Trophoblast cell (in vitro differentiated cells and primary cell): ENCODE results near the gene PRIMA1.

Source experiments
- DNase-seq, 2 donors: peaks; one replicate each; pipeline ENCODE4 v3.0.0-alpha.2; 2016
- H2AFZ ChIP-seq: 2 replicates; pipeline ENCODE4 v1.6.1; 2013; ENCODE audit warnings: low read length, moderate library complexity, mild to moderate bottlenecking; ENCODE audit not compliant: insufficient read depth, poor library complexity
- H2AK5ac ChIP-seq: 2 replicates; pipeline ENCODE4 v1.6.1; 2013; ENCODE audit warnings: mild to moderate bottlenecking, low read length
- H2BK120ac ChIP-seq: 2 replicates; pipeline ENCODE4 v1.6.1; 2013; ENCODE audit warnings: low read length, mild to moderate bottlenecking, moderate library complexity; ENCODE audit not compliant: insufficient read depth, poor library complexity
- H2BK12ac ChIP-seq: 2 replicates; pipeline ENCODE4 v1.6.1; 2013; ENCODE audit warnings: mild to moderate bottlenecking, low read length, moderate library complexity
- H2BK5ac ChIP-seq: 2 replicates; pipeline ENCODE4 v1.6.1; 2013; ENCODE audit warnings: low read length, low read depth, moderate library complexity, mild to moderate bottlenecking; ENCODE audit not compliant: poor library complexity
- H3K14ac ChIP-seq: 2 replicates; pipeline ENCODE4 v1.6.1; 2013; ENCODE audit warnings: mild to moderate bottlenecking, low read length
- H3K18ac ChIP-seq: 2 replicates; pipeline ENCODE4 v1.6.1; 2013; ENCODE audit warnings: mild to moderate bottlenecking, low read length
- H3K23ac ChIP-seq: 2 replicates; pipeline ENCODE4 v1.6.1; 2013; ENCODE audit warnings: low read length
- H3K27ac ChIP-seq: 2 replicates; pipeline ENCODE4 v1.5.1; 2013; ENCODE audit warnings: low read depth, mild to moderate bottlenecking, inconsistent platforms, low read length, moderate library complexity
- H3K27me3 ChIP-seq: 2 replicates; pipeline ENCODE4 v1.6.1; 2013; ENCODE audit warnings: inconsistent platforms, mild to moderate bottlenecking, low read length, moderate library complexity; ENCODE audit not compliant: insufficient read depth
- H3K36me3 ChIP-seq, 2 experiments: 1 replicate in 1 of 2; 2 replicates in 1 of 2; pipeline ENCODE4 v1.6.1; 2013; ENCODE audit warnings: low read length in 2 of 2, mild to moderate bottlenecking in 2 of 2, moderate library complexity in 1 of 2; ENCODE audit not compliant: insufficient read depth in 2 of 2, control insufficient read depth in 1 of 2
- H3K4ac ChIP-seq: 2 replicates; pipeline ENCODE4 v1.6.1; 2013; ENCODE audit warnings: low read depth, mild to moderate bottlenecking, low read length, moderate library complexity
- H3K4me1 ChIP-seq, 2 experiments: 1 replicate in 1 of 2; 2 replicates in 1 of 2; pipeline ENCODE4 v1.6.1; 2013; ENCODE audit warnings: low read length in 2 of 2, mild to moderate bottlenecking in 2 of 2, moderate library complexity in 1 of 2; ENCODE audit not compliant: insufficient read depth in 2 of 2, control insufficient read depth in 1 of 2
- H3K4me2 ChIP-seq: 2 replicates; pipeline ENCODE4 v1.6.1; 2013; ENCODE audit warnings: inconsistent platforms, mild to moderate bottlenecking, low read length, moderate library complexity
- H3K4me3 ChIP-seq: 2 replicates; pipeline ENCODE4 v1.5.1; 2013; ENCODE audit warnings: mild to moderate bottlenecking, low read depth, low read length, inconsistent platforms
- H3K79me1 ChIP-seq: one replicate; pipeline ENCODE4 v1.6.1; 2013; ENCODE audit warnings: low read length
- H3K79me2 ChIP-seq: 2 replicates; pipeline ENCODE4 v1.6.1; 2013; ENCODE audit warnings: low read length, mild to moderate bottlenecking; ENCODE audit not compliant: control insufficient read depth, insufficient read depth, poor library complexity
- H3K9ac ChIP-seq: 2 replicates; pipeline ENCODE4 v1.6.1; 2013; ENCODE audit warnings: mild to moderate bottlenecking, low read length
- H3K9me3 ChIP-seq: 2 replicates; pipeline ENCODE4 v1.6.1; 2013; ENCODE audit warnings: low read depth, mild to moderate bottlenecking, control low read depth, inconsistent platforms, low read length; ENCODE audit not compliant: insufficient read depth
- H4K12ac ChIP-seq: 2 replicates; pipeline ENCODE4 v1.6.1; 2013; ENCODE audit warnings: low read depth, mild to moderate bottlenecking, low read length, moderate library complexity
- H4K8ac ChIP-seq: 2 replicates; pipeline ENCODE4 v1.6.1; 2013; ENCODE audit warnings: low read depth, mild to moderate bottlenecking, low read length, moderate library complexity
- H4K91ac ChIP-seq: one replicate; pipeline ENCODE4 v1.6.1; 2013; ENCODE audit warnings: low read depth, mild to moderate bottlenecking, low read length, moderate library complexity
- WGBS: extraction: QIAGEN DNeasy Blood & Tissue Kit; methylation state at CpG from one replicate; pipeline ENCODE4 v1.1.7; 2013; ENCODE audit warnings: missing lambda C conversion rate; ENCODE audit not compliant: insufficient read length, insufficient coverage; ENCODE audit errors: extremely low coverage; 5-methylcytosine and 5-hydroxymethylcytosine counted together

The PRIMA1 gene

DNA sequence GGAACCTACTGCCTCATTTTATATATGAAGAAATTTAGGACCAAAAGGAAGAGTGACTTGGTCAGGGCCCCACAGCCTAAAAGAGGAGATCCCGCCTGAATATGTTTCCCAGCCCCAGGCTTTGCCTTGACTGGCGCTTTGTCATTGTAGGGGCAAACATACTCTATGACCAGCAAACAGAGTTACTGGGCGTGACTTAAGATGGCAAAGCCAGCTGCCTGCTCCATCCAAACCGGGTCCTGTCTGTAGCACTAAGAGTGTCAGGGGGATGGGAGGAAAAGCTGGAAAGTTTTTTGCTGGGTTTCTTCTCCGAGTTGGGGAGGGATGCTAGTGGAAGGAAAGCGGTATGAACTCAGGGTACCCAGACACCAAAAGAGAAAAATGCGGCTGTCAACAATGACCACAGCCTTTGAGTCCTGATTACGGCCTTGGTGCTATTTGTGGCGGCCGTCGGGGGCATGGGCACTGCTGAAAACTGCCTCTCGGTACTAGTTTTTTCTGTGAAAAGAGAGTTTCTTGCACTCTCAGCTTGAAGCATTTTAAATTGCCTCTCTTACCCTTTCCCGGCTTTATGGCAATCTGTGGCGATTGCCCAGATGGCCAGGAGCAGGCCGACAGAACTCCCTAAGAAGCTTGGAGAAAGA, 82.7 kb downstream of the PRIMA1 start:
- no peak overlapping the region for H3K4me2 ChIP-seq
- H4K8ac ChIP-seq: no peak overlapping the region
- H4K91ac ChIP-seq: no peak overlapping the region
- no peak overlapping the region for H4K12ac ChIP-seq
- no peak overlapping the region for H3K23ac ChIP-seq
- H2BK120ac ChIP-seq: no peak overlapping the region
- H3K14ac ChIP-seq: no peak overlapping the region
- H3K79me1 ChIP-seq: no peaks in the 10 kb centered on the region
- H3K9ac ChIP-seq: no peak overlapping the region
- H3K79me2 ChIP-seq: no peaks in the 10 kb centered on the region
- H3K27ac ChIP-seq: no peak overlapping the region
- H3K4me3 ChIP-seq: no peak overlapping the region
- no peaks in the 10 kb centered on the region for H3K36me3 ChIP-seq
- H3K27me3 ChIP-seq: no peaks in the 10 kb centered on the region
- no peak overlapping the region for H2BK5ac ChIP-seq
- H3K18ac ChIP-seq: no peak overlapping the region
- no CpG with 5 or more reads among the region's 15 CpGs for WGBS
- H3K4ac ChIP-seq: no peak overlapping the region
- peaks cover 6 to 10% of the 10 kb centered on the region in 2 experiments for H3K4me1 ChIP-seq
- H3K9me3 ChIP-seq: no peaks in the 10 kb centered on the region
- H2AFZ ChIP-seq: no peak overlapping the region
- DNase-seq: no peak
- H2AK5ac ChIP-seq: no peak overlapping the region
- H2BK12ac ChIP-seq: no peak overlapping the region

- H3K9ac ChIP-seq: no peak overlapping the region
- WGBS: no CpG with 5 or more reads among the region's 6 CpGs
- no peak overlapping the region for H3K23ac ChIP-seq
- no peak overlapping the region for H3K4me2 ChIP-seq
- H4K91ac ChIP-seq: no peak overlapping the region
- H2BK5ac ChIP-seq: no peak overlapping the region
- H3K18ac ChIP-seq: no peak overlapping the region
- H3K4ac ChIP-seq: no peak overlapping the region
- DNase-seq: no peak
- H3K79me1 ChIP-seq: no peaks in the 10 kb centered on the region
- no peaks in the 10 kb centered on the region for H3K27me3 ChIP-seq
- H3K4me3 ChIP-seq: no peak overlapping the region
- no peak overlapping the region for H2AFZ ChIP-seq
- H3K14ac ChIP-seq: no peak overlapping the region
- H3K9me3 ChIP-seq: no peaks in the 10 kb centered on the region
- no peak overlapping the region for H2BK12ac ChIP-seq
- H4K8ac ChIP-seq: no peak overlapping the region
- peaks cover 1 to 3% of the 10 kb centered on the region in 2 experiments for H3K4me1 ChIP-seq
- H2AK5ac ChIP-seq: no peak overlapping the region
- H2BK120ac ChIP-seq: no peak overlapping the region
- no peak overlapping the region for H4K12ac ChIP-seq
- no peak overlapping the region for H3K27ac ChIP-seq
- no peaks in the 10 kb centered on the region for H3K79me2 ChIP-seq
- H3K36me3 ChIP-seq: no peaks in the 10 kb centered on the region
Measured at GRCh38 chr14:93703941-93704340, 84.3 kb downstream of the PRIMA1 start.

- WGBS: no CpG with 5 or more reads among the region's 6 CpGs
- H3K4ac ChIP-seq: no peak overlapping the region
- no peak for DNase-seq
- H3K14ac ChIP-seq: no peak overlapping the region
- no peaks in the 10 kb centered on the region for H3K36me3 ChIP-seq
- H3K4me2 ChIP-seq: no peak overlapping the region
- no peak overlapping the region for H4K8ac ChIP-seq
- H3K27ac ChIP-seq: no peak overlapping the region
- H3K9ac ChIP-seq: no peak overlapping the region
- H3K27me3 ChIP-seq: no peaks in the 10 kb centered on the region
- no peaks in the 10 kb centered on the region for H3K79me1 ChIP-seq
- no peak overlapping the region for H2BK120ac ChIP-seq
- H3K9me3 ChIP-seq: no peaks in the 10 kb centered on the region
- no peak overlapping the region for H3K23ac ChIP-seq
- no peak overlapping the region for H2BK12ac ChIP-seq
- no peak overlapping the region for H3K4me3 ChIP-seq
- H4K91ac ChIP-seq: no peak overlapping the region
- H2AK5ac ChIP-seq: no peak overlapping the region
- H3K79me2 ChIP-seq: no peaks in the 10 kb centered on the region
- no peak overlapping the region for H2AFZ ChIP-seq
- no peak overlapping the region for H2BK5ac ChIP-seq
- H3K18ac ChIP-seq: no peak overlapping the region
- H3K4me1 ChIP-seq: no peaks in the 10 kb centered on the region
- no peak overlapping the region for H4K12ac ChIP-seq
Measured at GRCh38 chr14:93702946-93703345, 85.3 kb downstream of the PRIMA1 start.

DNA sequence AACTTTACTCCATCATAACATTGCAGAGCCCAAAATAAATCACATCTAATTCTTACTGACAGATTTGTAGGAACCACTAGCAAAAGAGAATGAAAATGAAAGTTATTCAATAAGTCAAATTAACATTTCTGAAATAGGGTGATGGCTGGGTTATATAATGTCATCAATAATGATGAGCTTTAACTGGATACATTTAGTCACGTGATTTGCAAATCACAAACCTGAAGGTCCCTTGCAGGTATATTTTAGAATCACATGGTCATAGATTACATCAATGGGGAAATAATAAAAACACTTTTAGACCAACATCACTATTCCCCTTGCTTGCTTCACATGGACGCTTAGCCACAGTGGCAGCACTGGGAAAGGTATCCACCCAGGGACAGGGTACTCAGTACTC, 86.7 kb downstream of the PRIMA1 start:
- Histone ChIP-seq H3K36me3 (no peaks in the 10 kb centered on the region), H4K8ac (no peak overlapping the region)
- WGBS: no CpG with 5 or more reads among the region's 2 CpGs

More for the DNA sequence above, 86.7 kb downstream of the PRIMA1 start:
- Histone ChIP-seq H3K9ac (no peak overlapping the region), H3K4me1 (no peaks in the 10 kb centered on the region), H3K14ac (no peak overlapping the region), H3K27me3 (no peaks in the 10 kb centered on the region), H4K12ac (no peak overlapping the region), H3K18ac (no peak overlapping the region), H3K79me2 (no peaks in the 10 kb centered on the region), H3K4me2 (no peak overlapping the region), H3K79me1 (no peaks in the 10 kb centered on the region), H2AFZ (no peak overlapping the region), H2BK120ac (no peak overlapping the region), H2BK12ac (no peak overlapping the region), H4K91ac (no peak overlapping the region), H3K4ac (no peak overlapping the region), H3K23ac (no peak overlapping the region), H3K9me3 (peaks cover 2% of the 10 kb centered on the region), H2BK5ac (no peak overlapping the region), H3K27ac (no peak overlapping the region), H2AK5ac (no peak overlapping the region), H3K4me3 (no peak overlapping the region)
- no peak for DNase-seq
